Measurements from ENCODE around the gene TUBB6. TPM values are rescaled to one million over a fixed set of nuclear protein-coding genes. Genes with fewer than 3 reads are reported as not detected.

The TUBB6 gene
- total RNA-seq, 3 donors from 2014 or later = 197 to 316 (median 302) TPM

DNA sequence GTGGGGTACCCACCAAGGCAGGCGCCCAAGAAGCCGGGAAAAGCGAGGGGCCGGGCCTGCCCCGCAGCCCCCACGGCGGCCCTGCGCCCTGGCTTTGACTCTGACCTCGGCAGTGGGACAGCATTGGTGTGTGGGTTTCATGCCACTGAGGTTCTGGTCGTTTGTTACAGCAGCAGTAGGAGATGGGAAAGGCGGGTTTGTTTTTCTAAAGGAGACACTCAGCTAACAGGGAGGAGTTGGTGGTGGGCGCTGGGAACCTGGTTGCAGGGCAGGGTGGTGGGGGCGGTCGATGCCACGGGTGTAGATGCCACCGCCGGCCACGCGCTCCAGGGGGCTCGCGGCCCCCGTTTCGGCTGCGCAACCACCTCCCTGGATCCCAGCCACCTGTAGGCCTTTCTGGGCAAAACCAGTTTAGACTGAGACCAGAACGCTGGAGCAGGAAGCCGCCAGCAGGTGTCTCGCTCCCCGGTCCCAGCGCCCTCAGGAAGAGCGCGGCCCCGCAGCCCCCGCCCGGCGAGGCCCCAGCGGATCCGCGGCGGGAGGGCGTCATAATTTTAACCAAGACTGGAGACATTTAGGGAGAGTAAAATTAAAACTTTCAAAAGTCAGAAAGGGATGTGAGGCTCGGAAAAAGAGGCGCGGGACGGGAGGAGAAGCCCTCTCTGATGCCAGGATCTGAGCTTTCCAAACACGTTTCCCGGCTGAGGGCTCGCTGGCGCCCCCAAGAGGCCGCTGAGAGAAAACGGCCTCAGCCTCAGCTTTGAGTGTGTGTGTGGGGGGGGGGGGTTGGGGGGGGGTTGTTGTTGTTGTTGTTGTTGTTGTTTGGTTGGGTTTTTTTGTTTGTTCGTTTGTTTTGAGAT lies 36.4 kb upstream of the TUBB6 start:
- intact Hi-C loops (cut with DNase I; ENCODE audit: low total_unique reads) = no loop called here
- H3K27ac ChIP-seq = peak overlapping the region; percentile 46 to 71

DNA sequence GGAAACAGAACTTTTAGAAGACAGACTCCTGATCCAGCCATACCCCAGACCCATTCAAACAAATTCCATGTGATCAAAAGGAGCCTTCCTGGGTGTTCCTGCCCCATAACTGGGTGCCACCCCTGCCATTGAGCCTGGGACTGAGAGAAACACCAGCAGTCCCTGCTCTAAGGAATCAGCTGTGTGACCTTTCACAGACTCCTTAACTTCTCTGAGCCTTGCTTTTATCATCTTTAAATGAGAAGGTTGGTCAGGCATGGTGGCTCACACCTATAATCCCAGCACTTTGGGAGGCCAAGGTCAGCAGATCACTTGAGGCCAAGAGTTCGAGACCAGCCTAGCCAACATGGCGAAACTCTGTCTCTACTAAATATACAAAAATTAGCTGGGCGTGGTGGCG lies 33.2 kb upstream of the TUBB6 start:
- Histone ChIP-seq H3K27me3 (no peaks in the 10 kb centered on the region), H3K4me1 (peaks cover 0 to 4% of the 10 kb centered on the region in 2 donors), H3K36me3 (no peaks in the 10 kb centered on the region), H3K27ac (no peak overlapping the region), H3K4me3 (no peak overlapping the region), H3K9me3 (no peaks in the 10 kb centered on the region)
- intact Hi-C loops (cut with DNase I; ENCODE audit: low total_unique reads) = no loop called here
- no peak for DNase-seq (ENCODE audit: low spot score in 2 of 2)
- no peak for TF ChIP-seq POLR2A (IDR thresholded peaks at IDR 0.05)
- TF ChIP-seq, protein P1, sequence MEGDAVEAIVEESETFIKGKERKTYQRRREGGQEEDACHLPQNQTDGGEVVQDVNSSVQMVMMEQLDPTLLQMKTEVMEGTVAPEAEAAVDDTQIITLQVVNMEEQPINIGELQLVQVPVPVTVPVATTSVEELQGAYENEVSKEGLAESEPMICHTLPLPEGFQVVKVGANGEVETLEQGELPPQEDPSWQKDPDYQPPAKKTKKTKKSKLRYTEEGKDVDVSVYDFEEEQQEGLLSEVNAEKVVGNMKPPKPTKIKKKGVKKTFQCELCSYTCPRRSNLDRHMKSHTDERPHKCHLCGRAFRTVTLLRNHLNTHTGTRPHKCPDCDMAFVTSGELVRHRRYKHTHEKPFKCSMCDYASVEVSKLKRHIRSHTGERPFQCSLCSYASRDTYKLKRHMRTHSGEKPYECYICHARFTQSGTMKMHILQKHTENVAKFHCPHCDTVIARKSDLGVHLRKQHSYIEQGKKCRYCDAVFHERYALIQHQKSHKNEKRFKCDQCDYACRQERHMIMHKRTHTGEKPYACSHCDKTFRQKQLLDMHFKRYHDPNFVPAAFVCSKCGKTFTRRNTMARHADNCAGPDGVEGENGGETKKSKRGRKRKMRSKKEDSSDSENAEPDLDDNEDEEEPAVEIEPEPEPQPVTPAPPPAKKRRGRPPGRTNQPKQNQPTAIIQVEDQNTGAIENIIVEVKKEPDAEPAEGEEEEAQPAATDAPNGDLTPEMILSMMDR (IDR thresholded peaks at IDR 0.05) = no peak
- no peak for TF ChIP-seq POLR2AphosphoS5 (IDR thresholded peaks at IDR 0.05)

More for the DNA sequence above, 36.4 kb upstream of the TUBB6 start:
- peak in 1 of 3 donors; percentile 38 for TF ChIP-seq POLR2AphosphoS5 (IDR thresholded peaks at IDR 0.05)
- TF ChIP-seq POLR2A (IDR thresholded peaks at IDR 0.05) = no peak
- TF ChIP-seq, protein P1 (IDR thresholded peaks at IDR 0.05) = peak; percentile 68 to 91 (median 81)
- H3K27me3 ChIP-seq = no peaks in the 10 kb centered on the region
- H3K36me3 ChIP-seq = no peaks in the 10 kb centered on the region
- DNase-seq (ENCODE audit: low spot score in 2 of 2) = peak in 1 of 2 donors; percentile 82
- no peaks in the 10 kb centered on the region for H3K4me1 ChIP-seq
- H3K4me3 ChIP-seq = peak overlapping the region; percentile 38 to 66 (median 47)
- no peaks in the 10 kb centered on the region for H3K9me3 ChIP-seq

DNA sequence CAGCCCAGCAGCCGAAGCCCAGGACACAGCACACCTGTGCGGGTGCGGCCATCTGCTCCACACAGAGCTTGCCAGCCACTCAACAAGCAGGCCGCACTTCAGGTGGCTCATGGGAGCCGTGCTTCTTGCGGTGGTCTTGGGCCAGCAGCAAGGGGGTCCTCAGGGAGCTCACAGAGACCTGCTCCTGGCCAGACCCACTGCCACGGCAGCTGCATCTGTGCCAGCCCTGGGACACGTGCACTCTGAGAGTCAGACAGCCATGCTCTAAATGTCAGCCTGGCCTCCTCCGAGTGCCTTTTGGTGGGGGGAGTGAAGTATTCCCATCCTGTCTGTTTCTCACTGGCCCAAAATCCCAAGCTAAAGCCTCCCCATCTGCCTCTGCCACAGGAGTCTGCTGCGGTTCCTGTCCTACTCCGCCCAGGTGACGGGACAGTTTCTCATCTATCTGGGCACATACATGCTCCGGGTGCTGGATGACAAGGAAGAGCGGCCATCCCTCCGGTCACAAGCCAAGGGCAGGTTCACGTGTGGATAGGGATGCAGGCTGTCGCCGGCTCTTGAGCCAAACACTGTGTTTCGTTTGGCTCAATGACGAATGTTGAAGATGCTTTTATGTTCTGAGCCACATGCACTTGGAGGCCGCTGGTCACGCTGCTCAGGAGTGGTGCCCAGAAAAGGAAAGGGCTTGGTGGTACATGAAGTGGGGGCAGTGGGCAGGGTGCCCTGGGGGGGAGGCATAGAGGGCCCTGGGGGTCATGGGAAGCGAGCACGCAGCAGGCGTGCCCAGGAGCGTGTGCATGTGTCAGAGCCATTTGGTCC lies 31.1 kb upstream of the TUBB6 start:
- intact Hi-C loops (cut with DNase I; ENCODE audit: low total_unique reads) = no loop called here
- peaks cover 0 to 4% of the 10 kb centered on the region in 2 donors for H3K4me1 ChIP-seq
- no peak overlapping the region for H3K4me3 ChIP-seq
- H3K27ac ChIP-seq = peak overlapping the region in 1 of 2 donors; percentile 32
- no peaks in the 10 kb centered on the region for H3K27me3 ChIP-seq
- no peaks in the 10 kb centered on the region for H3K36me3 ChIP-seq
- no peak for DNase-seq (ENCODE audit: low spot score in 2 of 2)
- no peaks in the 10 kb centered on the region for H3K9me3 ChIP-seq
- TF ChIP-seq, protein P1 (IDR thresholded peaks at IDR 0.05) = no peak
- TF ChIP-seq POLR2AphosphoS5 (IDR thresholded peaks at IDR 0.05) (no peak), POLR2A (IDR thresholded peaks at IDR 0.05) (no peak)

DNA sequence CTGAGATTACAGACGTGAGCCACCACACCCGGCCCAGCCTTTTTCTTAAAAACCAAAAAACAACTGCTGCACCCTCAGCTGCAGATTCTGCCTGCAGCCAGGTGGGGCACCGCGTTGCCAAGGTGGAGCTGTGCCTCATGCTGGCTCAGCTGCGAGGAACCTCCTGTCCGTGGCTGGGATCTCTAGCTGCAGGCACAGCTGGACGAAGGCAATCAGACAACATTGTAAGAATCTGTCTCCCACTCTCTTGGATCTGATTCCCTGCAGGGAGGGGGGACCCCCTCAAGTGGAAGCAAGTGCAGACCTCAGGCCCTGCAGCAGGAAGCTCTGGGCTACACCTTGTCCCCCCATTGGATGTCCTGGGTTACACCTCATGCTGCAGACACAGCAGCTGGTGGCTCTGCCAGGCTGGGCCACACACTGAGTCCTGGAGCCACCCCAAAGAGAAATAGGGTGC lies 29.8 kb upstream of the TUBB6 start:
- Histone ChIP-seq H3K27me3 (no peaks in the 10 kb centered on the region), H3K9me3 (no peaks in the 10 kb centered on the region), H3K36me3 (no peaks in the 10 kb centered on the region), H3K27ac (peak overlapping the region; percentile 94 to 99), H3K4me1 (peaks cover 0 to 4% of the 10 kb centered on the region in 2 donors), H3K4me3 (peak overlapping the region; percentile 35 to 65 (median 44))
- intact Hi-C loops (cut with DNase I; ENCODE audit: low total_unique reads) = no loop called here
- TF ChIP-seq POLR2AphosphoS5 (IDR thresholded peaks at IDR 0.05) (no peak), POLR2A (IDR thresholded peaks at IDR 0.05) (no peak)
- TF ChIP-seq, protein P1 (IDR thresholded peaks at IDR 0.05) = no peak
- peak in 1 of 2 donors; percentile 53 for DNase-seq (ENCODE audit: low spot score in 2 of 2)

All from breast epithelium (tissue), 4 donors.